Measurements from ENCODE around the gene ALDH1L1. TPM values are rescaled to one million over a fixed set of nuclear protein-coding genes. Genes with fewer than 3 reads are reported as not detected.

ALDH1L1 gene
- total RNA-seq, 1 experiment from 2014 or later = 50.0 TPM

- Histone ChIP-seq H2AFZ (no peak overlapping the region), H3K79me2 (ENCODE audit: low read depth) (no peaks in the 10 kb centered on the region), H3K9me3 (ENCODE audit: insufficient read depth, low read depth) (peaks cover 4% of the 10 kb centered on the region; the same call in 1 of the 2 replicates), H3K27ac (peak overlapping the region; percentile 52), H3K4me1 (replicated peaks; ENCODE audit: insufficient read depth) (peaks cover 59% of the 10 kb centered on the region), H3K4me3 (no peak overlapping the region), H4K20me1 (ENCODE audit: insufficient read depth) (no peaks in the 10 kb centered on the region), H3K36me3 (ENCODE audit: low read depth) (no peaks in the 10 kb centered on the region), H3K27me3 (ENCODE audit: insufficient read depth, low read depth) (no peaks in the 10 kb centered on the region), H3K9me2 (ENCODE audit: insufficient read depth) (no peaks in the 10 kb centered on the region), H3K4me2 (peak overlapping the region; percentile 85), H3F3A (ENCODE audit: insufficient read depth, low read depth) (peaks cover 28% of the 10 kb centered on the region)
- ChIA-PET POLR2A (ENCODE audit: unreplicated experiment) (interaction anchor here (0.6 kb wide), 1 partner anchor 82 kb away, joined by 10 read pairs; no protein-coding TSS in a partner anchor), CTCF (interaction anchor here (0.6 kb wide), 1 partner anchor 13 kb away, joined by 3 read pairs; no protein-coding TSS in a partner anchor)
- DNase-seq = peak; percentile 83 to 86
- no TSS peak for BruUV-seq (replicated peaks)
- intact Hi-C loops (cut with micrococcal nuclease; ENCODE audit: unreplicated experiment) = loop anchor here (5.0 kb wide), 1 partner anchor 44 kb away; no protein-coding TSS in a partner anchor
- TF ChIP-seq EZH2 (IDR thresholded peaks at IDR 0.05; ENCODE audit: low read depth) = no peak
- TF ChIP-seq CTCF (conservative IDR thresholded peaks at IDR 0.05) = no peak
These were observed 31.2 kb upstream of the ALDH1L1 start for GRCh38 chr3:126211569-126211968.

GRCh38 chr3:126210606-126211005 is 30.2 kb upstream of the ALDH1L1 start:
- H3K4me2 ChIP-seq = no peak overlapping the region
- ChIA-PET CTCF (interaction anchor here (0.6 kb wide), 1 partner anchor 178 kb away, joined by 4 read pairs; no protein-coding TSS in a partner anchor), POLR2A (ENCODE audit: unreplicated experiment) (interaction anchor here (0.6 kb wide), 2 partner anchors 13 to 237 kb away, joined by 3 to 18 read pairs; no protein-coding TSS in a partner anchor)
- H3K9me3 ChIP-seq (ENCODE audit: insufficient read depth, low read depth) = peaks cover 4% of the 10 kb centered on the region; the same call in 1 of the 2 replicates
- H3K36me3 ChIP-seq (ENCODE audit: low read depth) = no peaks in the 10 kb centered on the region
- H2AFZ ChIP-seq = no peak overlapping the region
- TF ChIP-seq EZH2 (IDR thresholded peaks at IDR 0.05; ENCODE audit: low read depth) = no peak
- no peak for TF ChIP-seq CTCF (conservative IDR thresholded peaks at IDR 0.05)
- H3F3A ChIP-seq (ENCODE audit: insufficient read depth, low read depth) = peaks cover 23% of the 10 kb centered on the region
- no peak for DNase-seq
- no peaks in the 10 kb centered on the region for H4K20me1 ChIP-seq (ENCODE audit: insufficient read depth)
- H3K9me2 ChIP-seq (ENCODE audit: insufficient read depth) = no peaks in the 10 kb centered on the region
- intact Hi-C loops (cut with micrococcal nuclease; ENCODE audit: unreplicated experiment) = loop anchor here (5.0 kb wide), 1 partner anchor 43 kb away; no protein-coding TSS in a partner anchor
- H3K4me3 ChIP-seq = no peak overlapping the region
- H3K79me2 ChIP-seq (ENCODE audit: low read depth) = no peaks in the 10 kb centered on the region
- peaks cover 50% of the 10 kb centered on the region for H3K4me1 ChIP-seq (replicated peaks; ENCODE audit: insufficient read depth)
- no TSS peak for BruUV-seq (replicated peaks)
- no peaks in the 10 kb centered on the region for H3K27me3 ChIP-seq (ENCODE audit: insufficient read depth, low read depth)
- H3K27ac ChIP-seq = no peak overlapping the region

- intact Hi-C loops (cut with micrococcal nuclease; ENCODE audit: unreplicated experiment) = loop anchor here (5.0 kb wide), 1 partner anchor 42 kb away; no protein-coding TSS in a partner anchor
- ChIA-PET CTCF (no interaction called here), POLR2A (ENCODE audit: unreplicated experiment) (no interaction called here)
- peaks cover 49% of the 10 kb centered on the region for H3K4me1 ChIP-seq (replicated peaks; ENCODE audit: insufficient read depth)
- no TSS peak for BruUV-seq (replicated peaks)
- peaks cover 23% of the 10 kb centered on the region for H3F3A ChIP-seq (ENCODE audit: insufficient read depth, low read depth)
- H4K20me1 ChIP-seq (ENCODE audit: insufficient read depth) = no peaks in the 10 kb centered on the region
- H3K9me3 ChIP-seq (ENCODE audit: insufficient read depth, low read depth) = peaks cover 4% of the 10 kb centered on the region; the same call in 1 of the 2 replicates
- no peak overlapping the region for H3K4me2 ChIP-seq
- no peaks in the 10 kb centered on the region for H3K36me3 ChIP-seq (ENCODE audit: low read depth)
- H2AFZ ChIP-seq = no peak overlapping the region
- TF ChIP-seq EZH2 (IDR thresholded peaks at IDR 0.05; ENCODE audit: low read depth) (no peak), CTCF (conservative IDR thresholded peaks at IDR 0.05) (no peak)
- H3K27ac ChIP-seq = no peak overlapping the region
- no peaks in the 10 kb centered on the region for H3K9me2 ChIP-seq (ENCODE audit: insufficient read depth)
- H3K4me3 ChIP-seq = no peak overlapping the region
- DNase-seq = no peak
- no peaks in the 10 kb centered on the region for H3K27me3 ChIP-seq (ENCODE audit: insufficient read depth, low read depth)
- H3K79me2 ChIP-seq (ENCODE audit: low read depth) = no peaks in the 10 kb centered on the region
These were observed 29.4 kb upstream of the ALDH1L1 start for GRCh38 chr3:126209741-126210140.
